ENCODE data around the gene PLCG1.

GRCh38 chr20:41182296-41183212 is 45.2 kb downstream of the PLCG1 start:
- TF ChIP-seq CTCF (IDR thresholded peaks at IDR 0.05; ENCODE audit: insufficient read depth, low read length, poor library complexity, severe bottlenecking) (no peak), EZH2phosphoT487 (conservative IDR thresholded peaks at IDR 0.05; ENCODE audit: low read length) (no peak)

Measured in SU-DHL-6 (cell line).